Ishikawa (cell line): Measurements from ENCODE around the gene LRTM2.

Experiments used
- CEBPB ChIP-seq: IDR thresholded peaks from 2 replicates; pipeline ENCODE4 v1.6.1; 2012
- CREB1 ChIP-seq: IDR thresholded peaks from 2 replicates; pipeline ENCODE4 v1.6.1; 2012; ENCODE audit warnings: low read depth
- EGR1 ChIP-seq: IDR thresholded peaks from 2 replicates; pipeline ENCODE4 v1.6.1; 2012
- EP300 ChIP-seq: IDR thresholded peaks from 2 replicates; pipeline ENCODE4 v1.6.1; 2012; ENCODE audit warnings: borderline replicate concordance
- FOXM1 ChIP-seq: IDR thresholded peaks from 2 replicates; pipeline ENCODE4 v1.6.1; 2012; ENCODE audit warnings: low read depth, borderline replicate concordance
- NFIC ChIP-seq: IDR thresholded peaks from 2 replicates; pipeline ENCODE4 v1.6.1; 2012
- RAD21 ChIP-seq: IDR thresholded peaks from 2 replicates; pipeline ENCODE4 v1.6.1; 2012; ENCODE audit warnings: low read depth
- TAF1 ChIP-seq: IDR thresholded peaks from 2 replicates; pipeline ENCODE4 v1.6.1; 2012; ENCODE audit warnings: low read depth, mild to moderate bottlenecking
- TCF12 ChIP-seq: IDR thresholded peaks from 2 replicates; pipeline ENCODE4 v1.6.1; 2012; ENCODE audit warnings: low read depth
- TEAD4 ChIP-seq: IDR thresholded peaks from 2 replicates; pipeline ENCODE4 v1.6.1; 2012
- YY1 ChIP-seq: IDR thresholded peaks from 2 replicates; pipeline ENCODE4 v1.6.1; 2012; ENCODE audit warnings: low read depth
- ZBTB7A ChIP-seq: IDR thresholded peaks from 2 replicates; pipeline ENCODE4 v1.6.1; 2012; ENCODE audit warnings: low read depth
- TF ChIP-seq, protein P1 (sequence below): IDR thresholded peaks from 2 replicates; pipeline ENCODE4 v1.6.1; 2012; ENCODE audit warnings: low read depth, mild to moderate bottlenecking
- TF ChIP-seq, protein P2 (sequence below): IDR thresholded peaks from 2 replicates; pipeline ENCODE4 v1.6.1; 2012
- TF ChIP-seq, protein P3 (sequence below): IDR thresholded peaks from 2 replicates; pipeline ENCODE4 v1.6.1; 2012

Gene LRTM2

DNA sequence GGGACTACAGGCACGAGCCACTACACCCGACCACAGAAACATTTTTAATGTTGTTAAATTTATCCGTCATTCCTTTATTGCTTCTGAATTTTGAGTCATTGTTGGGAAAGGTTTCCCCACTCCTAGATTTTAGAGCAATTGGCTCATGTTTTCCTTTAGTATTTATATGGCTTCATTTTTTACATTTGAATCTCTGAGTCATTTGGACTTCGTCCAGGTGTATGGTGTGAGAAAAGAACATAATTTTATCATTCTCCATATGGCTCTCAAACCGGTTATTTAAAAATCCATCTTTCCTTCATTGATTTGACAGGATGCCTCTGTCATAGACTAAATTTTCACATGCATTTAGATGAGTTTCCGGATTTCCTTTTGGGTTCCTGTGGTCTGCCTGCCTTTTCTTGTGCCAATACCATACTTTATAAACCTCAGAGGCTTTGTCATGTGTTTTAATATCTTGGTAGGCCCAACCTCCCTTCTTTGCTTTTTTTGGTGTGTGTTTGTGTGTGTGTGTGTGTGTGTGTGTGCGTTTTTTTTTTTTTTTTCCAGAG lies 30.9 kb downstream of the LRTM2 start:
- no peak for TF ChIP-seq ZBTB7A
- TF ChIP-seq YY1, result no peak
- TF ChIP-seq TCF12, result no peak
- TF ChIP-seq, protein P1, sequence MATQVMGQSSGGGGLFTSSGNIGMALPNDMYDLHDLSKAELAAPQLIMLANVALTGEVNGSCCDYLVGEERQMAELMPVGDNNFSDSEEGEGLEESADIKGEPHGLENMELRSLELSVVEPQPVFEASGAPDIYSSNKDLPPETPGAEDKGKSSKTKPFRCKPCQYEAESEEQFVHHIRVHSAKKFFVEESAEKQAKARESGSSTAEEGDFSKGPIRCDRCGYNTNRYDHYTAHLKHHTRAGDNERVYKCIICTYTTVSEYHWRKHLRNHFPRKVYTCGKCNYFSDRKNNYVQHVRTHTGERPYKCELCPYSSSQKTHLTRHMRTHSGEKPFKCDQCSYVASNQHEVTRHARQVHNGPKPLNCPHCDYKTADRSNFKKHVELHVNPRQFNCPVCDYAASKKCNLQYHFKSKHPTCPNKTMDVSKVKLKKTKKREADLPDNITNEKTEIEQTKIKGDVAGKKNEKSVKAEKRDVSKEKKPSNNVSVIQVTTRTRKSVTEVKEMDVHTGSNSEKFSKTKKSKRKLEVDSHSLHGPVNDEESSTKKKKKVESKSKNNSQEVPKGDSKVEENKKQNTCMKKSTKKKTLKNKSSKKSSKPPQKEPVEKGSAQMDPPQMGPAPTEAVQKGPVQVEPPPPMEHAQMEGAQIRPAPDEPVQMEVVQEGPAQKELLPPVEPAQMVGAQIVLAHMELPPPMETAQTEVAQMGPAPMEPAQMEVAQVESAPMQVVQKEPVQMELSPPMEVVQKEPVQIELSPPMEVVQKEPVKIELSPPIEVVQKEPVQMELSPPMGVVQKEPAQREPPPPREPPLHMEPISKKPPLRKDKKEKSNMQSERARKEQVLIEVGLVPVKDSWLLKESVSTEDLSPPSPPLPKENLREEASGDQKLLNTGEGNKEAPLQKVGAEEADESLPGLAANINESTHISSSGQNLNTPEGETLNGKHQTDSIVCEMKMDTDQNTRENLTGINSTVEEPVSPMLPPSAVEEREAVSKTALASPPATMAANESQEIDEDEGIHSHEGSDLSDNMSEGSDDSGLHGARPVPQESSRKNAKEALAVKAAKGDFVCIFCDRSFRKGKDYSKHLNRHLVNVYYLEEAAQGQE, result no peak
- TF ChIP-seq NFIC, result no peak
- TF ChIP-seq EP300, result no peak
- TF ChIP-seq, protein P2, sequence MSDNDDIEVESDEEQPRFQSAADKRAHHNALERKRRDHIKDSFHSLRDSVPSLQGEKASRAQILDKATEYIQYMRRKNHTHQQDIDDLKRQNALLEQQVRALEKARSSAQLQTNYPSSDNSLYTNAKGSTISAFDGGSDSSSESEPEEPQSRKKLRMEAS, result no peak
- TF ChIP-seq TEAD4, result no peak
- TF ChIP-seq, protein P3, sequence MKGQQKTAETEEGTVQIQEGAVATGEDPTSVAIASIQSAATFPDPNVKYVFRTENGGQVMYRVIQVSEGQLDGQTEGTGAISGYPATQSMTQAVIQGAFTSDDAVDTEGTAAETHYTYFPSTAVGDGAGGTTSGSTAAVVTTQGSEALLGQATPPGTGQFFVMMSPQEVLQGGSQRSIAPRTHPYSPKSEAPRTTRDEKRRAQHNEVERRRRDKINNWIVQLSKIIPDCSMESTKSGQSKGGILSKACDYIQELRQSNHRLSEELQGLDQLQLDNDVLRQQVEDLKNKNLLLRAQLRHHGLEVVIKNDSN, result no peak
- TF ChIP-seq RAD21, result no peak
- TF ChIP-seq TAF1, result no peak
- TF ChIP-seq EGR1, result no peak
- no peak for TF ChIP-seq CEBPB
- no peak for TF ChIP-seq CREB1
- no peak for TF ChIP-seq FOXM1

DNA sequence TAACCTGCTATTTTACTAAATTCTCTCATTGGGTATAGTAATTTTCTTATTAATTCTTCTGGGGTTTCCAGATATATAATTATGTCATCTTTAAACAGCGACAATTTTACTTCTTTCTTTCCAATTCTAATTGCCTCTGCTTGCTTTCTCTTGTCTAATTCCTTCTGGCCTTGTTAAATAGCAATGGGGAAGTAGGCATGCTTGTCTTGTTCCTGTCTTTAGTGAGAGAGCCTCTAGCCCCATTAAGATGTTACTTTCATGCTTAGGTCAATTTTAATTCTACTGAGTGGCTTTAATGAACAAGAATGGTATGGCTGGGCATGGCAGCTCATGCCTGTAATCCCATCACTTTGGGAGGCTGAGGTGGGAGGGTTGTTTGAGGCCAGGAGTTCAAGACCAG lies 31.7 kb downstream of the LRTM2 start:
- TF ChIP-seq EP300 (no peak), RAD21 (no peak), EGR1 (no peak), FOXM1 (no peak), CREB1 (no peak), TCF12 (no peak), ZBTB7A (no peak), TAF1 (no peak), NFIC (no peak), YY1 (no peak)
- TF ChIP-seq, protein P2, result no peak
- TF ChIP-seq, protein P1, result no peak
- TF ChIP-seq, protein P3, result no peak

DNA sequence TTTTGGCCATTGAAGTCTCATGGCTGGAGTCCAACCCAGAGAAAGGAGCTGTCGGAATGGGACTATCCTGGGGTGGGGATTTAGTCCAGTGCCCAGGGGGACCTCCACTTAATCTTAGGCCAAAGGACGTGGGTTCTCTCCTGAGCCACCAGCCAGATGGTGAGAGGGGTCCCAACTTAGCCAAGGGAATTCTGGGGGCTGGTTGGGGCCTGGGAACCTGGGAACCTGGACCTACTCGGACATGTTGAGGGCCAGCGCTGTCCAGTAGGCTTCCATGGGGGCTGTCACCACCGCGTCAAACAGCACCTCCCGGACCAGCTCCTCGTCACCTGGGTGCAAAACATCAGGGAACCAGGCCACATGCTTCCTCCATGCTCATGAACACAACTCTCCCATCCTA lies 33.4 kb downstream of the LRTM2 start:
- TF ChIP-seq TEAD4, result no peak
- no peak for TF ChIP-seq TCF12
- no peak for TF ChIP-seq CEBPB
- no peak for TF ChIP-seq FOXM1
- TF ChIP-seq EP300, result no peak
- TF ChIP-seq, protein P3, result no peak

DNA sequence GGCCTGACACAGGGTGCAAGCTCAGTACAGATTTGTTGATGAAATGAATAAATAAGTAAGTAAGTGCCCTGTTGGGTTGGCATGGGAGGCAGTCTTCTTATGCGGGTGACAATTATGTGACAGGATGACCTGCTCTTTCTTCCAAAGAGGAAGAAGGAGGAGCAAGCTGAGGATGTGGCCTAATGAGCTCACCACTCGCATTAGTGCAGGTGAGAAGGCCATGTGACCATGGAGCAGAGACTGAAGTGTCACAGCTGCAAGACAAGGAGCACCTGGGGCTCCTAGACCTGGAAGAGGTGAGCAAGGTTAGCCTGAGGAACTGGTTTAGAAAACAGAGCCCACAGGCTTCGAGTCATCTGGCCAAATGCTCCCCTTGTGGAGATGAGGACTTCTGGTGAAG lies 34.9 kb downstream of the LRTM2 start:
- no peak for TF ChIP-seq CREB1
- TF ChIP-seq FOXM1, result no peak
- TF ChIP-seq, protein P1, result no peak
- no peak for TF ChIP-seq EGR1
- TF ChIP-seq TAF1, result no peak
- TF ChIP-seq TCF12, result no peak
